ENCODE results near the gene DHRS13.
A peak's percentile ranks its signal among the peaks of the same experiment; 100 is the strongest.

Gene DHRS13

DNA sequence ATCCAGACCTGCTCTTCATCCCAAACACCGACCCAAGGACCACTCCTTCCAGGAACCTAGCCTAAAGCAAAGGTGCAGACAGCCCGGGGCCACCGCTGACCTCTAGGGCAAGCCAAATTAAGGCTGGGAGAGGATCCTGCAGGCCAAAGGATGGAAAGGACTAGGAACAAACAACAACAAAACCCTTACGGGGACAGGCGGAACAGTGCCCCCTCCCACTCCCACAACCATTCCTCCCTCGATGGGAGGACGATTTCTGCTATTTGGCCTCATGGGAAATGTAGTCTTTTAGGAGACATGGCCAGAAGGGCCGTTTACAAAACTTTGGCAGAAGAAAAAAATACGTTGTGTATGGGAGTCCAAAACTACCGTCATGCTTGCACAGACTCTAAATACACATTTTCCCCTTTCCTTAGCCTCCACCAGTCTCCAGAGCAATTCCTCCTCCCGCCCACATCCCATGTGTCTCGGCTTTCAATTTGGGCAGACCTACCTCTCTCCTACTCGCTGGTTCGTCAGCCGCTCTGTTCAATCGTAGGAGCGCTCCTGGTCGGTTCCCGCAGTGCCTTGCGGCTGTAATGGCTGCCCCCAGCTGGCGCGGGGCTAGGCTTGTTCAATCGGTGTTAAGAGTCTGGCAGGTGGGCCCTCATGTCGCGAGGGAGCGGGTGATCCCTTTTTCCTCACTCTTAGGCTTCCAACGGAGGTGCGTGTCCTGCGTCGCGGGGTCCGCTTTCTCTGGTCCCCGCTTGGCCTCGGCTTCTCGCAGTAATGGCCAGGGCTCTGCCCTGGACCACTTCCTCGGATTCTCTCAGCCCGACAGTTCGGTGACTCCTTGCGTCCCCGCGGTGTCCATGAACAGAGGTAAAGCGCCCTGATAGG lies 48.2 kb downstream of the DHRS13 start, which contains the start of gene ERAL1:
Gene ERAL1, plus strand, starts transcription at position 560 of the 879 bp plus-strand sequence. Its CDS starts 19 bp downstream, at position 579.
- DNase-seq: peak; percentile 77

DNA sequence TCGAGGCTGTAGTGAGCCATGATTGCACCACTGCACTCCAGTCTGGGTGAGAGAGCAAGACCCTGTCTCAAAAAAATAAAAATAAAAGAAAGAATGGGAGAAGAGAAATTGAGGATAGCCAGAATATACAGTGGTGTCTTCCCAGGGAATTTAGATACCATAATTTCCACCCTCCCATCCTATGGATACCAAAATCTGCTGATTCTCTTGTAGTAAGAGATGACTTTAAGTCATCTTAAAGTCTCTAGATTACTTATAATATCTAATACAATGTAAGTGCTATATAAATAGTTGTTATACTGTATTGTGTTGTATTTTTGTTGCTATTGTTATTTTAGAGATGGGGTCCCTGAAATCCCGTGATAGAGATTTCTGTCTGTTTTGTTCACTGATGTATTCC lies 49.6 kb downstream of the DHRS13 start:
- no peak for DNase-seq

DNA sequence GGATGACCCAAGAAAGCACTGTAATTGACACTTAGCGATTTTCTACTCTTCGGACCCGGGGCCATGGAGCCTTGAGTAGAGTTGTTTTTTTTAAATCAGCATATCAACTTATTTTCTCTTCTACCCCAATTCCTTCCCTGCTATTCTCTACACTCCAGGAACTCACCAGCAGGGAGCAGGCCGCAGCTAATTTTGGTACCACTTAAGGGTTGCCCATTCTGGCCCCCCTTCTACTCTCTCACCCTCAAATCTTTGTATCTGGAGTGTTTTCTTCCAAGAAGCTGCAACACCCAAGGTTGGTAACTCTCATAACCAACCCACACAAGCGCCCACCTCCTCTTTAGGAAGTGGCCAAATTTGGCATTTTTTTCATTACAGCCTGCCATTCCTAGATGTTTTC lies 53.6 kb downstream of the DHRS13 start:
- DNase-seq: no peak

DNA sequence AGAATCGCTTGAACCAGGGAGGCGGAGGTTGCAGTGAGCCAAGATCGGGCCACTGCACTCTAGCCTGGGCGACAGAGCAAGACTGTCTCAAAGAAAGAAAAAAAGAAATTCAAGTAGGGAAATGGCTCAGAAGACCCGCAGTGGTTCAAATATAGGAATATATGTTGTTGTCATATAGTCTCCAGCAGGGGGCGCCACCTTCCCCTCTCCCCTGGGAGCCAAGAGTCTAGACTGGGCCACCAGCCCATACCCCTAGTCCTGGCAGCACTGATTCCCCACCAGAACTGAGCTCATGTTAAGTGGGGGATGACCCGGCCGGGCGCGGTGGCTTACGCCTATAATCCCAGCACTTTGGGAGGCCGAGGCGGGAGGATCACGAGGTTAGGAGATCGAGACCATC lies 54.2 kb downstream of the DHRS13 start:
- peak; percentile 65 to 72 for DNase-seq

Data from stimulated activated CD4-positive, alpha-beta T cell treated with anti-CD3 and anti-CD28 coated beads, Interleukin-2, amount 100 ng/mL, for 48 hours (primary cell).